ENCODE results near the gene DPYD. TPM values are rescaled to one million over a fixed set of nuclear protein-coding genes. Genes with fewer than 3 reads are reported as not detected.

The DPYD gene
- total RNA-seq, 1 donor from 2014 or later, result 11.3 TPM

DNA sequence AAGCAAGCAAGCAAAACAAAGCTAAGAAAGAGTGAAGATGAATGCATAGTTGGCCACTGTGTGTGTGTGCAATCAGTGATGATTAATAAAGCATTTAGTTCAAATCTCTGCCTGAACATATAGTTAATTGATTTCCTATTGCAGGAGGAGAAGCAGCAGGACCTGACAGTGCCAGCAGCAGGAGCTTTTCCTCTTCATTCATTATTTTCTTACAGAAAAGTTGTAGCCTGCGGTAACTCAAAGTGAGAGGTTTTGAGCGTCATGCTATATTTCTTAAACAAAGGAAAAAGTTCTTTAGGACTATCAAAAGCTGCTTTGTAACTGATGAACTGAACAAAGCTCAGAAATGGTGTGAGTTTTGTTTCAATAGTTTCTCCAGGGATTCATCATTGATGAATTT lies 819.3 kb downstream of the DPYD start:
- DNase-seq (ENCODE audit: low read depth), result no peak

DNA sequence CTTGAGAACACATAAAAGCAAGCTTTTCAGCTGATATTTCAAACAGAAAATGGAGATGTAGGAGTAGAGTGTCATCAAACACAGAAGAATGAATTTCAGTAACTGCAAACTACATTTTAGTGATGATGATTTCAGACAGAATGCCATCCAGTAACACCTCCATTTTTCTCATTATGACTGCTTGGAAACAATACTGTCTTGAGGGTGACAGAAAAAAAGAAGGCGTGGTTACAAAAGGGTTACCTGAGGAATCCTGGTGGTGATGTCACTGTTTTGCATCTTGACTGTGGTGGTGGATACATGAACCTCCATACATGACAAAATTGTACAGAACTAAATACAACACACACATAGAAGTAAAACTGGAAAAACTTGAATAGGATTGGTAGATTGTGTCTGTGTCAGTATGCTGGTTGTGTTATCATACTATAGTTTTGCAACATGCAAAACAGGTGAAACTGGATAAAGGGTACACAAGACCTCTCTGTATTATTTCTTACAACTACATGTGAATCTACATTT lies 823.4 kb downstream of the DPYD start:
- DNase-seq (ENCODE audit: low read depth), result no peak

DNA sequence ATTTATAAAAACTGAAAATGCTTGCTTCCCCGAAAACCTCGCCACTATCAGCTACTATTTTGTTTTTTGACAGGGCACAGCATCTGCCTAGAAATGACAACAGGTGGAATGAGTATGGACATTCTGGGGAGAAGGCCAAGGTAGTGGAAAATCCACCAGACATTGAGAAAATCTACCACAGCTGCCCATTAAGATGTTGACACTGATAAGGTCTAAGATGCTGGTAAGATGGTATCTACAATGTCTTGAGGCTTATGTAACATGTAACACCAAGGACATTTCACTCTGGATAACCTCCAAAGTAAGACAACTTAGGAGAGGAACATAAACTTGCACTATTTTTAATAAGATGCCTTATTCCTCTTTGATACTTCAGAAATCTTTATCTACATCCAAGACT lies 825.1 kb downstream of the DPYD start:
- no peak for DNase-seq (ENCODE audit: low read depth)

DNA sequence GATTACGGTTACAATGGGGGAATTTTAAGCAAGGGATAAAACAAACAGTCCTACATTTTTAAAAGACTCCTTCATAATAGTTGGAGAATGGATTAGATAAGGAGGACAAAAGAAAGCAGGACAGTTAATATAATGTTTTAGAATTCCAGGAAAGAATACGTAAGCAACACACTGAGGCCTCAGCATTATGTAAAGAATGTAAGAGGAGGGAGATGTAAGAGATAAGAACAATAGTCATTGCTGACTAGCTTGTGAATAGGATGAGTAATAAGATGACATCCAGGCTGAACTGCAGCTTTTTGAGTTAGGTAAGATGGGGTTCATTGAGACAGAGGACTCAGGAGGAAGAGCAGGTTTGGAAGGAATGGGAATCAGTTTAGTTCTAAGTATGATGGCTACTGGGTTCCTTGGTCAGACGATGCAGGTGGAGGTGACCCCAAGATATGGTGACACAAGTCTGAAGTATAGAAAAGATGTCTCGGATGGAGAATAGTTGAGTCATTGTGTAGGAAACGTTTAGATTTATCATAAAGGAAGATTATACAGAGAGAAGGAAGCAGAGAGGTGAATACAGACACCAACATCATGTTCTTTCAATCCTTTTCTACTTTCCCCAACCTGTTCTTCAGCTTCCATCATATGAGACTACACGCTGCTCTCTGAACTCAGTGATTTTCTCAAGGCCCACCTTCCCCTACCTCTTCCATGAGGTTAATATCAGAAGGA lies 826.4 kb downstream of the DPYD start:
- no peak for DNase-seq (ENCODE audit: low read depth)

DNA sequence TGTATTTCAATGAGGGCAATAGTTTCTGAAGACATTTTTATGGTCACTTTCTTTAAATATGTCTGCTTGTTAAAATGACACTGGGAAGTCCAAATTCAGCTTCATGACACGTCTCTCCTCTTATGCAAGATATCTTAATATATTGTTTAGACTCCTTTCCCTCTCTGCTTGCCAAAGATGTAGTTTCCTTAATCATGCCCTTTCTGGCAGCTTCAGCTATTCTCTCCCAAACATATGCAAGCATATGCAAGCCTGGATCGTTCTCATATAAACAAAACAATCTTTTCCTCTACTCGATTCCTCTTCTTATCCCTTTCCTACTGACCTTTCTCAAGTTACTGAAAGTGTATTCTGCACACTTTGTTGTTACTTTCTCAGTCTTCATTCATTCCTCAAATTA lies 827.1 kb downstream of the DPYD start:
- no peak for DNase-seq (ENCODE audit: low read depth)

DNA sequence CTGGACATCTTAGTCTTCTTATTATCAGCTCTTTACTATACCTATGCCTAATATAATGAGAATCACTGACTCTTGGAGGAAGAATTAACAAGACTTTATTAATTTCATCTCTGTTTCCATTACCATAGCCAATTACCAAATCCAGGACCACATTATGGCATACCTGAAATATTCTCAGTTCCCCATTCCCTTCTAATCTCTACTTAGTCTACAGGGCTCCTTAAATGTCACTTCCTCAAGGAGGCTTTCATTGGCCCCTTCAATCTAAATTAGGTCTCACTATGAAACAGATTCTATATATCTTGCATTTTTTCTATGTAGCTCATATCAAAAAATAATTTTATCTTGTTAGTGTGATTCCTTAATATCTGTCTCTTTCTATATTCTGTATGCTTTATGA lies 828.0 kb downstream of the DPYD start:
- DNase-seq (ENCODE audit: low read depth), result no peak

DNA sequence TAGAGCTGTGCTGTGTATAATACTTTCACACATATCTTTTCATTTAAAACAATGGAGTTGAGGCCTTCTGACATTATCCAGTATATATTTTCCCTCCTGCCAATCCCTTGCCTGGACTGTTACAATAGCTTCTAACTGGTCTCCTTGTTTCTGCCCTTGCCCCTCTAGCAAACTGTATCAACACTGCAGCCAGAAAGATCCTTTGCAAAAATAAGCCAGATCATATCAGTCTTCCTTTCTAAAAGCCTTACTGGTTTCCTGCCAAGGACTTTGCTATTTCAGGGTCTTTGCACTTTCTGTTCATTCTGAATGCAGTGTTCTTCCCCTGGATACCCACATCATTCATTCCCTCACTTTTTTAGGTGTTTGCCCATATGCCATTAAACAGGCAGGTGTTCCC lies 829.2 kb downstream of the DPYD start:
- no peak for DNase-seq (ENCODE audit: low read depth)

DNA sequence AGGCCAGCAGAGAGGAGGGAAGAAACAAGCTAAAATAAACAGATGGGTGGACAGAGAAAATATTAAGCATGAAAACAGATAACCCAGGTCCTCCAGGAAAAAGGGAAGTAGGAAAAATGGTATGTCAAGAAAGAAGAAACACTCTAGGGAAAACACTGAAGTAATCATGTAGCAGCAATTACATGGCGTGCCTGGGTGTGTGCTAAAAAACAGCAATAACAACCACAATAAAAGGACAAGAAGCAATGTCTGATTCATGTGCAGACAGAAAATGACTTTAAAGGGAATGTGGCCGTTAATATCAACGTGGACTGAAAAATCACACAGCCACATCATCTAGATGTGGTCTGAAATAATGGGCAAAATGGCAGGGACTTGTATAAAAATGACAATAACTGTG lies 829.6 kb downstream of the DPYD start:
- DNase-seq (ENCODE audit: low read depth), result no peak

DNA sequence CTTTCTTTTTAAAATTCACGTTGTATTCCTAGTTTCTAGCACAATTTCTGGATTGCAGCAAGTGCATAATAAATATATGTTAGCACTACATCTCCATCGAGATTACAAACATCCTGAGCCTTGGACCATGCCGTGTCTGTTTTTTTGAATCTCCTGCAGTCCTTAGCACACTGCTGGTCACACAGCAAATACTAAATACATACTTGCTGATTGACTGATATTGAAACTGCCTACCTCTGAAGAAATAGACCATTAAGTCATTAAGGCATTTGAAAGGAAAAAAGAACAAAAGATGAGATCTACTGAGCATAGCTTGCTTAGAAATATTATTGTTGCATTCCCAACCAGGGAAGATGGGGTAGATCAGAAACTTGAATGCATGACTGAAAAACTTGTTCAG lies 830.1 kb downstream of the DPYD start:
- no peak for DNase-seq (ENCODE audit: low read depth)

DNA sequence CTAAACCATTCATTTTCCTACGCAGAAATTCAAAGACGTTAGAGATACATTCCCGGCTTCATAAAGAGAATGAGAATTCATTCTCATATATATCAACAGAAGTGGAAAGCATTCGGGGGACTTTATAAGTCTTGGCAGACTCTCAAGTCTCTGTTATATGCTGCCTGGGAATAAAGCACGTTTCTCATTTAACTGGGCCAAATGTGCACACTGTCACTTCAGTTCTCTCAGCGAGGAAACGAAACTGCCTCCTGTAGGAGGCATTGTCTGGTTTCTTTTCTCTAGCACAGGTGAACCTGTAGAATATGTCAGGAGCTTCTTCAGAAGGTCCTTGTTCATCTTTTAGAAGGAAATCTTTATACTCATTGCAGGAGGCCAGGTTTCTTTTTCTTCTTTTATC lies 831.7 kb downstream of the DPYD start:
- no peak for DNase-seq (ENCODE audit: low read depth)

DNA sequence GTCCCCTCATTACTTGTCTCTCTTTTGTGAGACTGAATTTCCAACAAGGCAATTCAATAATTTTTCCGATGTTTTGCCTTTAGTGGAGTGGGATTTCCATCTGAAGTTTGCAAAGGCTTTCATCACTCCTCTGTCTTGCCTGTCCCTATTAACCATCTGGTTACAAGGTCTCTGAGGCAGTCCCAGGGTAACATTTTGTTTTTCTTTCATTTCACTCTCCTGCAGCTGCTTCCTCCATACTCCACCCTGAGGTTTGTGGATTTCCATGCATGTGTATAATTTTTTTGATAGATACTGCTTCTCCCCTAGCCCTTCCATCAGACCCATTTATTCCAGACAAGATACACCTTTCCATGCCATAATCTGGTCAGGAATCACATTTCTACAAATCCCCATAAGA lies 832.4 kb downstream of the DPYD start:
- DNase-seq (ENCODE audit: low read depth), result peak; percentile 16

DNA sequence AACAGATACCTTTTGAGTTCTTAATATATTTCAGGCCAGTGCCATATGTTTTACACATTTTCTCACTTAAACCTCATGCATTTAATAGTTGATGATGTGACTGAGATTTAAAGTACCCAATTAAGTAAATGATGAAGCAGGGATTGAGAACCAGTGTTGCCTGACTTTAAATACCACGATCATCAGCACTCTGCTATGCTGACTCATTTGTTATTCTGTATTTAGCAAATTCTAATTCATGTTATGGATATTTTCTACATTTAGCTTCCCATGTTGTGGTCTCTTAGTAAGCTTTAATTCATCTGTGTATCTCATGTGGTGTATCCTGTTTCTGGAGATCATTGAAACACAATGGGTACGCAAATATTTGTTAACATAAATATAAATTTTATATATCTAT lies 836.3 kb downstream of the DPYD start:
- DNase-seq (ENCODE audit: low read depth), result peak; percentile 5

DNA sequence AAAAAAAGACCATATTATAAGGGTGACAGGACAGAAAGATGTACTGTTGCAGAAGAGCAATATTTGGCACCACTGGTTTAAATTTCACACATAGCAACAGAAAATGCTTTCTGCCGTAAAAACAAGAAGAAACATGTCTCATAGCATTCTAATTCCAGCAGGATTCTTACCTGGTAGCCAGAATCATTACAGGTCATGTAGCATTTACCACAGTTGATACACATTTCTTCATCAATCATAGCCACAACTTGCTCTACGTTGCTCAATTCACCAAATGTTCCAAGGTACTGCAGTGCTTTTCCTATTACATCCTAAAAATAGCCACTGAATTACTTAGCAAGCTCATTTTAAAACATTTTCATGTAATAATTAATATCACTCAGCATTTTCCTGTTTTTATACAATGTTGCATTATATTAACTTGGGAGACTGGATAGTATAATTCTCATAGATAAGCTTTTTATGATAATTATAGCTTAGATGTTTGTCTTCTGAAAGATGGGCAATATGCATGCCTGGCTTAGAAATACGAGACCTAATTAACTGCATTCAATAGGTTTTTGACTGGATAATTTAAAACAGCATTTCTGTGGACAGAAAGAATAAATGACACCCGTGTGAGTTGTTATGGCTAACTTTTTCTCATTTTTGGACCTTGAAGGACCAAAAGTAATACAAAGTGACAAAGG lies 838.5 kb downstream of the DPYD start:
- no peak for DNase-seq (ENCODE audit: low read depth)

DNA sequence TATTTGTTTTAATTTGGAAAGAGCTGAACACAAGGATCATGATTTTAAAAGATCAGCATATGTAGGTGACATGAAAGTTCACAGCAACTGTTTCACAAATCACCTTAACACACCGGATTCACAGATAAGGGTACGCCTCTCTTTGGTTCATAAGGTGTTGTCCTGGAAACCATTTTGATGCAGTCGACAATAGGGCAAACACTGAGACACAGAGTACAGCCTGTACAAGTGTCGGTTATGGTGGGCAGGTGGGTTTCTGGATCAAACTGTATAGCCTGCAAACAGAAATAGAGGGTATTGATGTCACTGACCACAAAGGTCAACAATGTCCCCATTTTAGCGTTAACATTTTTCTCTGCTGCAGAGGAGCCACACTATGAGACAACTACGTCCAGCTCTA lies 842.0 kb downstream of the DPYD start:
- DNase-seq (ENCODE audit: low read depth), result no peak

DNA sequence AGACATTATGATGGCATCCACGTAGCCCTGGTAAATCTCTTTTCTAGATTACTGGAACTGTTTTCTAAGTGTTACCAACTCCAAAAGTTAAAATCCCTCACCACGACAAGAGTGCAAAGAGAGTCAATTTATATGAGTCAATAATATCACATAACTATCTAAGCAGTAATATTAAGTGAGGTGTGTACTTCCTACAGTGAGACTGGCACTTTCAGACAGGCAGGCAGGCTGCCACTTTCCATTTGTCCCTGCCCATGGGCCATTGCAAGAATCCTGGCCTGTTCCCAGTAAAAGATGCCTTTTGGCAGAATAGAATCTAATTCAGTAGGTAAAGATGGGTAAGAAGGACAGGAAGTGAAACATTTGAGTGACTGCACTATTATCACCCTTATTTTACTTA lies 843.6 kb downstream of the DPYD start:
- DNase-seq (ENCODE audit: low read depth), result no peak

DNA sequence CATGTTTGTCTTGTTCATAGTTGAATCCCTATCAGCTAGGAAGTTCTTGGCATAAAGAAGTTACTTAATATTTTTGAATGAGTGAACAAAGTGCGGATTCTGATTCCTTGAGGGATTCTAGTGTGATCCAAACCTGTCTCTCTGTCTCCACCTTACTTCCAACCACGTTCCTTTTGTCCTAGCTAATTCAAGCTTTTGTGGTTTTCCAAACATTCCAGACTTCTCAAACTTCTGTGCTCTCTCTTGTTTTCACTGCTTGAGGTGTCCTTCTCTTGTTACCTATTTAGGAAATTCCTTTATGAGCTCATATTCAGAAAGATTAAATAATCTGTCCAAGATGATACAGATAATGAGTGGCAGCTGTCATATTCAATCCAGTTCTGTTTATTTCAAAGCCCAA lies 846.1 kb downstream of the DPYD start:
- peak; percentile 3 for DNase-seq (ENCODE audit: low read depth)

DNA sequence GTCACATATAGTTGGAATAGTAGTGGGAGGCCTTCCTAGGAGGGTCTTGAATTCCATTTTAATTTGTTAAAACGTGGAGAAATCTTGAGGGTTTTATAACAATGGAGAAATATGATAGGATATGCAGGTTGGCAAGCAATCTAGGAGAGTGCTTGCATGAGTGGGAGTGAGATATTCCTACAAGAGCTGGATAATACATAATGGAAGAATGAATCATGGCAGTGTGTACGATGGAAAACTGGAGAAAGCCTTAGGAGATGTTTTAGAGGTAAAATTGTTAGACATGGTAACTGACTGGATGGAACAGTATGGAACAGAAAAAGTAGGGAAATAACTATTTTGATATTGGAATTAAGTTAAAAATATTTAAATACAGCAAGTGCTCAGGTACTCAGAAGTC lies 846.9 kb downstream of the DPYD start:
- no peak for DNase-seq (ENCODE audit: low read depth)

DNA sequence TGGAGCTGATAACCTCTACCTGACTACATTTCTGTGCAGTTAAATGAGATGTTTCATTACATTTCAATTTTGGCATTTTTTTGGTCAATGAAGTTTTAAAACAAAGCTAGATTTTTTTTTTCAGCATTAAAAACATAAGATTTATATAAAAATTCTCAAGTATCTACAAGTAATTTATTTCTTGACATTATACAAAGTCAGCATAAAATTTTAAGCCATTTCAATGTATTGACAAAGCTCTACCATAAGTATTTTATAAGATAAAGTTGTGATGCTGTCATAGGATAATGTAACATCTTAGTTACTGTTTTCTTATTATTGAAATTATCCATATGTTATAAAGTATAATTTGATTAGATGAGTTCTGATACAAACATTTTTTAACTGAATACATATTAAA lies 847.7 kb downstream of the DPYD start:
- no peak for DNase-seq (ENCODE audit: low read depth)

DNA sequence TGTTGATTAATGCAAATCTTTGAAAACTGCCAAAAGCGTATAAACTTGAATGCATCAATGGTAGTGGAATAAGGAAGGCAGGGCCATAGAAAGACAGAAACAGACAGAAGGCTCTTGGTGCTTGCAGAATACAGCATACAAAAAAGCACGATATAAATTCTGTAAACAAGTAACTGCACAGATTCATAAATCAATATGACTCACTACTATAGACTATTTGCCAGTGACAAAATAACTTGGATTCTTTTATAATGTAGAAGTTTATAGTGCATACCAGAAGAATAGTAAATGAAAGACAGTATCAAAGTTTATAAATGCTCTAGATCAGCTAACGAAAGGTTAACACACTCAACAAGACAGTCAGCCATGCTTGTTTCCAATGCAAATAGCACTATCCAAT lies 849.7 kb downstream of the DPYD start:
- DNase-seq (ENCODE audit: low read depth), result no peak

DNA sequence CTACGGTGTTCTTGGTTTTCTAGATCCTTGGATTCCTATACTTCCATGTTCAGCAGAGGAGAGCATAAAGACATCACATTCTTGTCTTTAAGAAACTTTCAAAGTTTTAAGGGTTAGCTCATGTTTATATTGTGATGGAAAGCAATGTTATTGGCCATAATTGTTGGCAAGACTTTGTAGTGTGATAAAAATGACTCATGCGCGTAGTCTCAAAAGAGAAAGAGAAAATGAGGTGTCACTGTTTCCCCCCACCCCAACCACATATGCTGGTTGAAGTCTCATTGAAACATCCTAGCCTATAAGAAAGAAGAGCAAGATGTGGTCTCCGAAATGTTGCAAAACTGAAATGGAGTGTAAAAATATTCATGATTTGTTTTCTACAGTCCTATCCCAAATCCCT lies 850.5 kb downstream of the DPYD start:
- no peak for DNase-seq (ENCODE audit: low read depth)

DNA sequence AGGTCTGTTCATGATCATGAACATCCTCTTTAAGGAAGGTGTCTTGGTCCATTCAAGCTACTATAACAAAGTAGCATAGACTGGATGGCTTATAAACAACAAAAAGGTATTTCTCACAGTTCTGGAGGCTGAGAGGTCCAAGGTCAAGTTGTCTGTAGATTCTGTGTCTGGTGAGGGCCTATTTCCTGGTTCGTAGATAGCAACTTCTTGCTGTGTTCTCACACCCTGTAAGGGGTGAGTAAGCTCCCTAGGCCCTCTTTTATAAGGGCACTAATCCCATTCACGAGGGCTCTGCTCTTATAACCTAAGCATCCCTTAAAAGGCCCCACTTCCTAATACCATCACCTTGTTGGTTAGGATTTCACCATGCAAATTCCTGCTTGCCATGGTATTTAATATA lies 851.5 kb downstream of the DPYD start:
- DNase-seq (ENCODE audit: low read depth), result no peak

DNA sequence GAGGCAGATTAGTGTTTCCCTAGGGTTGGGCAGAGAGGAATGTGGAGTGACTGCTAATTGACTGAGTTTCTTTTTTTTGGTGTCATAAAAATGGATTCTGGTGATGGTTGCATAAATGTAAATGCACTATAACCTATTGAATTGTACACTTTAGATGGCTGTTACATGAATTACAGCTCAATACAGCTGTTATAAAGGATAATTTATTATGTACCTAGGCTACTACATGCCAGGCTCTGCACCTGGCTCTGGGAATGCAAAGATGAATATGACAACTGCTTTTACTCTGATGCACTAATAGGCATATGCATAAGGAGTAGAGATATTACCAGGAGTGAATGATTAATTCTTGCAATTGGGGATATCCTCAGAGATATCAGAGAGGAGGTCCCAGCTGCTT lies 854.0 kb downstream of the DPYD start:
- no peak for DNase-seq (ENCODE audit: low read depth)

DNA sequence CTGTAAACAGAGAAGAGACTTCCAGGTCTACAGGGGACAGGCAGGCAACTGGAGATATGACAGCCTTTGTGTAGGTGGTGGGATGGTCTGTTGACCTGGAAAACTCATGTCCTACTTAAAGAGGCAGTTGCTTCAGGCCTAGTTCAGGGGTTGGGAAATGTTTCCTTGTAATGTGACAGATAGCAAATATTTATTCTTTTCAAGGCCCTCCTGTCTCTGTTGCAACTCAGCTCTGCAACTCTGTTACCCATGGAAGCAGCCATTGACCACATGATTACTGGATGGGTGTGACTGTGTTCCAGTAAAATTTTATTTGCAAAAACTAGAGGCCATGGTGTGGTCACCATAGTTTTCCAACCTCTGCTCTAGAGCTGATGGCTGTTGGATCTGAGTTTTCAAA lies 857.3 kb downstream of the DPYD start:
- no peak for DNase-seq (ENCODE audit: low read depth)

Measured in myocyte (in vitro differentiated cells).